ENCODE measurements around the gene INPP4A.
A peak's percentile ranks its signal among the peaks of the same experiment; 100 is the strongest.
"Not testable (repeated sequence)": the region's sequence is repeated elsewhere in the genome, so short reads cannot be mapped to it uniquely, and the experiment has no call there.

Gene INPP4A

DNA sequence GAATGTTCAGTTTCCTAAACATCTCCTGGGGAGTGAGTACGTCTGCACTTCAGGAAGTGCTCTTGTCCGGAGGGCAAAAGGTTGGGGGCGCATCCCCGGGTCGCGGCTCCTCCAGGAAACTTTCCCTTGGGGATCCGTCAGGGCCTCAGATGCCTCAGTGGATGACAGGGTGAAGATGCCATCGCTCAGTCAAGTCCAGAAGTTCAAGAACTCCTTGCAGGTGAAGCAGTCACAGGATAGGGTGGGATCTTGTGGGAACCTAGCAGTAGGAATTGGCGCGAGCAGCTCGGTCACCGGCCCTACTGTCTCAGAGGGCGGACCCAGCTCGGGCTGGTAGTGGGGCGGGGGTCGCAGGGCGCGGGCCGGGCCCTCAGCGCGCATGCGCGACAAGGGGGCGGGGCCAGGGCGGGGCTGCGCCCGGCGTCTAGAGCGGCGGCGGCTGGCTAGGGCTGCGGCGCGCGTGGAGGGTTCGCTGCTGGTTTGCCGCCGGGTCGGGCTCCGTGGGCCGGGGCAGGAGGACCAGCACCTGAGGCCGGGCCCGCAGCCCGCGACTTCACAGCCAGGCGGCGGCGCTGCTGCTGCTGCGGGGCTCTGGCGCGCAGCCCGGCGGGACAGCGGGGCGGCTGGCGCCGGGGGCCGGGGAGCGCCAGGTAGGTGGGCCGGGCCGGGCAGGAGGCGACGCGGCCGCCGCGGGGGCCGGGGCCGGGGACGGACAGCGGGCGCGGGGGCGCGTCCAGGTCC, at the start of gene INPP4A:
Gene INPP4A, plus strand, starts transcription at position 423 of the 741 bp plus-strand sequence. CDS start 75,191 bp downstream, outside the sequence.
- DNase-seq, result peak; percentile 37 to 84

DNA sequence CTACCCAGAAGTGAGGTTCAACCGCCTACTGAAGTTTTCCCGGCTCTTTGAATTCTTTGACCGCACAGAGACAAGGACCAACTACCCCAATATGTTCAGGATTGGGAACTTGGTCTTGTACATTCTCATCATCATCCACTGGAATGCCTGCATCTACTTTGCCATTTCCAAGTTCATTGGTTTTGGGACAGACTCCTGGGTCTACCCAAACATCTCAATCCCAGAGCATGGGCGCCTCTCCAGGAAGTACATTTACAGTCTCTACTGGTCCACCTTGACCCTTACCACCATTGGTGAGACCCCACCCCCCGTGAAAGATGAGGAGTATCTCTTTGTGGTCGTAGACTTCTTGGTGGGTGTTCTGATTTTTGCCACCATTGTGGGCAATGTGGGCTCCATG, 48.7 kb upstream of the INPP4A start:
- DNase-seq, result no peak

DNA sequence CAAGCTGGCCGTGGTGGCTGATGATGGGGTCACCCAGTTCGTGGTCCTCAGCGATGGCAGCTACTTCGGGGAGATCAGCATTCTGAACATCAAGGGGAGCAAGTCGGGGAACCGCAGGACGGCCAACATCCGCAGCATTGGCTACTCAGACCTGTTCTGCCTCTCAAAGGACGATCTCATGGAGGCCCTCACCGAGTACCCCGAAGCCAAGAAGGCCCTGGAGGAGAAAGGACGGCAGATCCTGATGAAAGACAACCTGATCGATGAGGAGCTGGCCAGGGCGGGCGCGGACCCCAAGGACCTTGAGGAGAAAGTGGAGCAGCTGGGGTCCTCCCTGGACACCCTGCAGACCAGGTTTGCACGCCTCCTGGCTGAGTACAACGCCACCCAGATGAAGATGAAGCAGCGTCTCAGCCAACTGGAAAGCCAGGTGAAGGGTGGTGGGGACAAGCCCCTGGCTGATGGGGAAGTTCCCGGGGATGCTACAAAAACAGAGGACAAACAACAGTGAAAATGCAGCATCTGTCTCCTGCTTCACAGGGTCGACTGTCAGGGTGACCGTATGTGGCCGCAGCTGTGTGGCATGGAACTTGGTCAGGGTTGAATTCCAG, 47.8 kb upstream of the INPP4A start:
- DNase-seq, result no peak

DNA sequence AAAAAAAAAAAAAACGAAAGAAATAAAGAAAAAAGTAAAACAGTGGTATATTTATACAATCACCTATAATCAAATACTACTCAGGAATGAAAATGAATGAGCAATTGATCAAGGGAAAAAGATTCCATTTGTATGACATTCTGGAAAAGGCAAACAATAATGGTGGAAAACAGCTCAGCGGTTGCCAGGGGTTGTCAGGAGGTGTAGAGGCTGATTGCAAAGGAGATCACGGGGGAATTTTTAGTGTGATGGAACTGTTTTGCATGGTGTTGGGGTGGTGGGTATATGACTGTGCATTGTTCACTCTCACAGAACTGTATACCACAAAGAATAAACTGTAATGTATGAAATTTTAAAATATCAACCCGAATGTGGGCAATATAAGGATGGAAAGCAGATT, 45.5 kb upstream of the INPP4A start:
- no peak for DNase-seq

DNA sequence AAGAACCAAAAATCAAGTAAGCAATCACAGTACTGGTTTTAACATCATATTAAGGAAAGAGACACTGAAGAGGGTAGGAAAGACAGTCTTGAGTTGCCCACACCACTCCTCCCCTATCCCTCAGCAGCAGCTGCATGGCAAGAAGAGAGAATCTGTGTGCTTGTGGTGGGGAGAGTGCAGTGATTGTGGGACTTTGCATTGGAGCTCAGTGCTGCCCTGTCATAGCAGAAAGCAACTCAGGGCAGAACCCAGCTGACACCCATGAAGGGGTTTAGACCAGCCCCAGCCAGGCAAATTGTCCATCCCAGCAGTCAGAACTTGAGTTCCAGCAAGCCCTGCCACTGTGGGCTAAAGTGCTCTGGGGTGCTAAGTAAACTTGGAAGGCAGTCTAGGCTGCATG, 40.8 kb upstream of the INPP4A start:
- no peak for DNase-seq

DNA sequence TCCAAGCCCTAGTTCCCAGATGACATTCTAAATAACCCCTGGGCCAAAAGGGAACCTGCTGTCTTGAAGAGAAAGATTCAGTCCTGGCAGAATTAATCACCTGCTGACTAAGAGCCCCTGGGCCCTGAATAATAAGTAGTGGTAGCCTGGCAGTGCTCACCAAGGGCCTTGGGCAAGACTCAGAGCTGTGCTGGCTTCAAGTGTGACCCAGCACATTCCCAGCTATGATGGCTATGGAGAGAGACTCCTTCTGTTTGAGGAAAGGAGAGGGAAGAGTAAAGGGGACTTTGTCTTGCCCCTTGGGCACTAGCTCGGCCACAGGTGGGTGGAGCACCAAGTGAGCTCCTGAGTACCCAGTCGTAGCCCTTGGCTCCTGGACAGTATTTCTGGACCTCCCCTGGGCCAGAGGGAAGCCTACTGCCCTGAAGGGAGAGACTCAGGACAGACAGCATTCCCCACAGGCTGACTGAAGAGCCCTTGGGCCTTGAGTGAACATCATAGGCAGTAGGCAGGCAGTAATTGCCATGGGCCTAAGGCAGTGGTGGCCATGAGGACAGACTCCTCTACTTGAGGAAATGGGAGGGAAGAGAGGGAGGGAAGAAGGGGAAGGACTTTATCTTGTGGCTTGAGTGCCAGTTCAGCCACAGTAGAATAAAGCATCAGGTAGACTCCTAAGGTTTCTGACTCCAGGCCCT, 40.0 kb upstream of the INPP4A start:
- DNase-seq, result no peak

DNA sequence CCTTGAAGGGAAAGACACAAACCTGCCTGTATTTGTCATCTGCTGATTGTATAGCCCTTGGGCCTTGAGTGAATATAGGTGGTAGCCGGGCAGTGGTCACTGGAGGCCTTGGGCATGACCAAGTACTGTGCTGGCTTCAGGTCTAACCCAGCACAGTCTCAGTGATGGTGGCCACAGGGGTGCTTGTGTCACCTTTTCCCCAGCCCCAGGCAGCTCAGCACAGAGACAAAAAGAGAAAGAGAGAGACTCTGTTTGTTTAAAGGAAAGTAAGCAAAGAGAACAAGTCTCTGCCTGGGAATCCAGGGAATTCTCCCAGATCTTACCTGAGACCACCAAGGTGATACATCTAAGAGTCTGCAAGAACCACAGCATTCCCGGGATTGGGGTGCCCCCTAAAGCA, 39.4 kb upstream of the INPP4A start:
- no peak for DNase-seq

DNA sequence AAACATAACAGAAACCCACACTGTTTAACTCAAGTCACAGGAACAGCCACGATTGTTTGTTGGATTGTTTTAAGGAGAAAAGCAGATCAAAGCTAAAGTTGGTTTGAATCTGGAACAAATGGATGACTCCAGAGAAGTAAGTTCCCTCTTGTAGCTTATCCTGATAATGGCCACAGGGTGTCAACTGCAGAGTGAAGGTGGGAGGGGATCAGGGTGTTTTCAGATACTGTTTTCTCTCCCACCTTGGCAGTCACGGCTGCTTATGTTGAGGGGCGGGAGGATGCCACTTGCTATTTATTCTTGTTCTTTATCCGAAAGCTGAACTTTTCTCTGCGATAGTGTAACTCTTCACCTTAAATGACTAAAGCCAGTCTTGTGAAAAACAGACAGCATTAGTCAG, 36.5 kb upstream of the INPP4A start:
- no peak for DNase-seq

DNA sequence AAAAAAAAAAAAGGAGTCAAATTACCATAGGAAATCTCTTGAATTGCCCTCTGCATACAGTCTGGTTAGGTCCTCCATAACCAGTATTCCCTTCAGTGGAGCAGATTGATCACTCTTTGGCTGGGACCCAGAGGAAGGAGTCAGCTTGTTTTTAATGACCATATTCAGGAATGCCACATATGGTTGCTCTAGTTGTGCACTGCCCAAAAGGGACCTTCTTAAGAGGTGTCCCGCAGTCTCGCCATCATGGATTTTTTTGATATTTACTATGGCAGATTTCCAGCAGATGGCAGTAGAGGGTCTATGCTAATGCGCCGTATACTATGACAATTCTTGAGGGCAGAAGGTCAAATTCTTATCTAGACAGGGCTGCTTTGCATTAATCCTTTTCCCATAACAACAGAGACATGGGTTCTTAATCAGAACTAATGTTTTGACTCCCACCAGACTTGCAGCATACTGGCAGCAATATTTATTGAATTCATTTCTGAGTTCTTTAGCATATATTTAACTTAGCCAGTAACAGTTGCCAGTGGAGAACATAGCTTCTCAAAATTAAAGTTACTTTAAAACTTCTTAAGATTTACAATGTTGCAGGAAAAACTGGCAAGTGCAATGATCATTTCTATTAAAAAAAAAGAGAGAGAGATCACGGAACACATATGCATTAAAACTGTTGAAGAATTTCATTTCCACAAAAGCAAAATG, 31.8 kb upstream of the INPP4A start:
- DNase-seq, result peak; percentile 6 to 72

DNA sequence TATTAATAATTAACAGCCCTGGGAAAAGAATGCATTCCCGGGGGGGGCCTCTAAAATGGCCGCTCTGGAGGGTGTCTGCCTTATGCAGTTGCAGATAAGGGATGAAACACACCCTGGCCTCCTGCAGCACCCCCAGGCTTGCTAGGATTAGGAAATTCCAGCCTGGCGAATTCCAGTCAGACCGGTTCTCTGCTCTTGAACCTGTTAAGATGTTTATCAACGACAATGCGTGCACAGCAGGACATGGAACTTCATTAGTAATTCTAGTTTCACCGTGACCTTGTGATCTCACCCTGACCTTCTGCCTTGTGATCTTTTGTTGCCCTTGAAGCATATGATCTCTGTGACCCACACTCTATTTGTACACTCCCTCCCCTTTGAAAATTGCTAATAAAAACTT, 30.4 kb upstream of the INPP4A start:
- DNase-seq, result not testable (repeated sequence)

DNA sequence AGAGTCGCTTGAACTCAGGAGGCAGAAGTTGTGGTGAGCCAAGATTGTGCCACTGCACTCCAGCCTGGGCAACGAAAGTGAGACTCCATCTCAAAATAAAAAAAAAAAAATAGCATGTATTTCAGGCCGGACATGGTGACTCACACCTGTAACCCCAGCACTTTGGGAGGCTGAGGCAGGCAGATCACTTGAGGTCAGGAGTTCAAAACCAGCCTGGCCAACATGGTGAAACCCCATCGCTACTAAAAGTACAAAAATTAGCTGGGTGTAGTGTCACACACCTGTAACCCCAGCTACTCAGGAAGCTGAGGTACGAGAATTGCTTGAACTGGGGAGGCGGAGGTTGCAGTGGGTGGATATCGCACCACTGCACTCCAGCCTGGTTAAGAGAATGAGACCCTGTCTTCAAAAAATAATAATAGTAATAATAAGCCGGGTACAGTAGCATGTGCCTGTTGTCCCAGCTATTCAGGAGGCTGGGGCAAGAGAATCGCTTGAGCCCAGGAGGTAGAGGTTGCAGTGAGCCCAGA, 28.9 kb upstream of the INPP4A start:
- not testable (repeated sequence) for DNase-seq

DNA sequence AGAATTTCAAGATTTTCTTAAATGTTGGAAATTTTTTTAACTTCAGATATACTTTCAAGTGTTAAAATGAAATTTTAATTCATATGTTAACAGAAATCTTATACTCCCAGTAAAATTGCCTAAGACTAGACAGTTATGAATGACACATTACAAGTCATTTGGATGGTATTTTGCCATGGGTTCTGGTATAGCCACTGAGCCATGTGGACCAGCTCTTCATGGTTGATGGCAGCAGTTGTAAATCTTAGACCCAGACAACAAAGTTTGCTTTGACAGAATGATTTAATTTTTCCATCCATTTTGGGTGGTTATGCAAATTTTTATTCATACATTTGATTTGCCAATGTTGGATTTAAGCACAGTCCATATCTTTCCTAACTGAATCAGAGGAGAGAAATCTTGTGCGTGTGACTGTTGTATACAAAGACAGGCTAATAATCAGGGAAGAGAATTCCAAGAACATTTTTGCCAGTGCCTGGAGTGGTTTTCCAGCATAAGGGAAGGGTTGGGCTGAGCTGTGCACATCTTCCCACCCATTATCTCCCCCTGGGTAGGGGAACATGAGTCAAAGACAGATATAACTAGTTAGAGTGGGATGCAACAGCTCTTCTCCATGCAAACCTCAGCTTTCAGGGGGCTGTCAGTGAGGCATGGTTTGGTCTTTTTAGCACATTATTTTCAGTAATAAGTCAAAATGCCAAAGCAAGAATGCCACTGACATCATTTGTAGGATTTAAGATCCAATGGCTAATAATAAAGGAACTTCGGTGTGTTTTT, 28.1 kb upstream of the INPP4A start:
- DNase-seq, result no peak

DNA sequence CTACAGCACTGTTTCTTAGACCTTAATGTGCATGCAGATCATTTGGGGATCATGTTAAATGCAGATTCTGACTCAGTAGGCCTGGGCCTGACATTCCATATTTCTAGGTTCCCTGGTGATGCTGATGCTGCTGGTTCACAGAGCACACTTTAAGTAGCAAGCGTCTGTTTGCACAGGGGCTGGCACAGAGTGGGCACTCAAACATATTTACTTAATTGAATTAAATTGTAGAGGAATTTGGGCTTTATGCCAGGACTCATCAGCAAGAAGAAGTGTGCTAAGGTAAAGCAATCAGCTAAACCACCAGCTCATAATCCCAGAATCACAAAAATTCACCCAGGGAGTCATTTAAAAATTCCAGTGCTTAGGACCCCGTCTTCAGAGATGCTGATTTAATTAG, 25.1 kb upstream of the INPP4A start:
- no peak for DNase-seq

DNA sequence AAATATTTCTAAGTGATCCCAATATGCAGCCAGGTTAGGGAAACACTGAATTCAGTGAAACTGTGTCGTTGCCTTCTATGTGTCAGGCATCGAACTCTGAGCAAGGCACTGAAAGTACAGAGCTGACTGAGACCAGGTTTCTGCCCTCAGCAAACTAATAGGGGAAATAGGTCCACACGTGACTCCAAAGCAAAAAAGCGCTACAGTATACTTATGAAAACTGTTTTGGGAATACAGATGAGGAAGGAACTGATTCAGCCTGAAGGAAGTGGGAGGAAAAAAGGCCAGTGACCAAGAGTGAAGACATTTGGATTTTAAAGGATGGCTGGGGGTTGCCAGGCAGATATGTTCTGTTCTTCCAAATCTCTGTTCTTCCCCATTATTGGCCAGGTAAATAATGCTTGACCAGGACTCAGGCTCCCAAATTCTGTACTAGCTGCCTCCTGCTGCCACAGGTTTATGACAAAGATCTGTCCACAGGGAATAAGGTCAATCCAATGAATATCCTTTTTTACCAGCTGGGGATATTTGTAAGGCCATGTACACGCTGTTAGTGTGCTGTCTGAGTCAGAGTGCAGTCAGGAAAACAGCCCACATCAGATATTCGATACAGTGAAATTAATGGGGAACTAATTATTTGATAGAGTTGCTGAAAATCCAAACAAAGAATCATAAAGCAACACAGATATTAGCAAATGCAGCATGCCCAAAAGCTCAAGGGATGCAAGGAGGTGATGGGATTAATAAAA, 24.5 kb upstream of the INPP4A start:
- DNase-seq, result no peak

DNA sequence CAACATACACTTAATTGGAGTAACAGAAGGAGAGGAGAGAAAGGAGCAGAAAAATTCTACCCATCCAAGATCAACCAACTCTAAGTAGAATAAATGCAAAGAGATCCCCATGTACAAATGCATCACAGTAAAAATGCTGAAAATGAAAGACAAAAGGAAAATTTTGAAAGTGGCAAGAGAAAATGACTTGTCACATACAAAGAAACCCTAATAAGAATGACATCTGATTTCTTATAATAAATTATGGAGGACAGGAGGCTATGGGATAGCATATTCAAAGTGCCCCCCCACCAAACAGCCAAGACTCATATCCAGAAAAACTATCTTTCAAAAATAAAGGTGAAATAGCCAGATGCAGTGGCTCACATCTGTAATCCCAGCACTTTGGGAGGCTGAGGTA, 22.2 kb upstream of the INPP4A start:
- no peak for DNase-seq

DNA sequence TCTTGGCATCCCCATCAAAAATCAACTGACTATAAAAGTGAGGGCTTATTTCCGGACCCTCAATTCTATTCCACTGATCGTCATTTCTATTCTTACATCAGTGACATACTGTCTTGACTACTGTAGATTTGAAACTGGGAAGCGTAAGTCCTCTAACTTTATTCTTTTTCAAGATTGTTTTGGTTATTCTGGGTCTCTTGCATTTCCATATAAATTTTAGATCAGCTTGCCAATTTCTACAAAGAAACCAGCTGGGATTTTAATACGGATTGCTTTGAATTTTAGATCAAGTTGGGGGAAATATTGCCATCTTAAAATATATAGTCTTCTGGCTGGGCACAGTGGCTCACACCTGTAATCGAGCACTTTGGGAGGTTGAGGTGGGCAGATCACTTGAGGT, 17.9 kb upstream of the INPP4A start:
- DNase-seq, result no peak

DNA sequence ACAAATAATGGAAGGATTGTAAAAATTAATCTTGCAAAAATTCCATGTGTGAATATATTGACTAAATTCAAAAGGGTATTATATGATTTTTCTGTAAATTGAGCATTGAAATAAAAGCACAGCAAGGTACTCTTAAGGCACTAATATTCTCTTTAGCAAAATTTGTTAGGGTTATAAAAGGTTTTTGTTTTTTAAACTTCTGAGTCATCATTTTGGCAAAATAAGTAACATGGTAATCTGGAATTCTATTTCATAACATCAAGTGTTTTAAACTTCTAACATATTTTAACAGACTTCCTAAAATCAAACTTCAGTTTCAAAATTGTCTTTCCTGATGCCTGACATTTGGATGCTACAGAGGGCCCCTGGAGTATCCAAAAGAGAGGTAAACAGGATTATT, 12.5 kb upstream of the INPP4A start:
- no peak for DNase-seq

DNA sequence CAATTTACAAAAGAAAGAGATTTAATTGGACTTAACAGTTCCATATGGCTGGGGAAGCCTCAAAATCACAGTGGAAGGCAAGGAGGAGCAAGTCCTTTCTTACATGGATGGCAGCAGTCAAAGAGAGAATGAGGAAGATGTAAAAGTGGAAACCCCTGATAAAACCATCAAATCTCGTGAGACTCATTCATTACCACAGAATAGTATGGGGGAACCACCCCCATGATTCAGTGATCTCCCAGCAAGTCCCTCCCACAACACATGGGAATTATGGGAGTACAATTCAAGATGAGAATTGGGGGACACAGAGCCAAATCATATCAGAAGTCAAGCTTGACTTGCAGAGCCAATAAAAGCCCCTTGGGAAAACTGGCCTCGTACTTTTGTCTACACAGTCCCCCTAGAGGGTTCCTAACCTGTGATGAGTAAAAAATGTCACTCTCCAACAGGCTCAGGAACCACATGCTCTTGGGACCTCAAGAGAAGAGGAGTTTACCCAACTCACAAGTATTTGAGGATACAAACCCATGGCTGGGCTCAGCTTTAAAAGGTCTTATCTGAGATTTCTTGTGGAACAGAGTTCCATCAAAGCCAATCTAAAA, 11.2 kb upstream of the INPP4A start:
- no peak for DNase-seq

DNA sequence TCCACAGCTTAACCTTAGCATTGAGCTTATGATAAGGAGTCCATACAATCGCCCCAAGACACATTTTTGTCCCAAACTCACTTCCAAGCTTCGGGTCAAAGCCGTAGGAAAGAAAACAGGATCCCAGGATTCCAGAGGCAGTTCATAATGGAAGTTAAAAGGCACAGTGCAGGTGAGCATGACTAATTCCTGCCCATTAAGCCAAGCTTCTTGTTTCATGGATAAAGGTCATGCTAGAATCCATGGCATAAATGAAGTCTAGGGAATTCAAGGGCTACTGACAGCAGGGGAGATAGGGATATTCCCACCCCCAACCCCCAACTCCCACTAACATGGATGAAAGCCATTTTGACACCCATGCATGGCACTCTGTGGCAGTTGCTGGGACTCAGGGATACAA, 10.2 kb upstream of the INPP4A start:
- DNase-seq, result no peak

DNA sequence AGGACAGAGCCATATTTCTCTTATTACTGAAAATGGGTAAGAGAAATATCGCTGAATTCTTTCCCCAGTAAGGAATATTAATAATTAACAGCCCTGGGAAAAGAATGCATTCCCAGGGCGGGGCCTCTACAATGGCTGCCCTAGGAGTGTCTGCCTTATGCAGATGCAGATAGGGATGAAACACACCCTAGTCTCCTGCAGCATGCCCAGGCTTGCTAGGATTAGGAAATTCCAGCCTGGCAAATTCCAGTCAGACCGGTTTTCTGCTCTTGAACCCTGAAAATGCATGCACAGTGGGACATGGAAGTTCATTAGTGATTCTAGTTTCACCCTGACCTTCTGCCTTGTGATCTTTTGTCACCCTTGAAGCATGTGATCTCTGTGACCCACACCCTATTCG, 9.0 kb upstream of the INPP4A start:
- not testable (repeated sequence) for DNase-seq

DNA sequence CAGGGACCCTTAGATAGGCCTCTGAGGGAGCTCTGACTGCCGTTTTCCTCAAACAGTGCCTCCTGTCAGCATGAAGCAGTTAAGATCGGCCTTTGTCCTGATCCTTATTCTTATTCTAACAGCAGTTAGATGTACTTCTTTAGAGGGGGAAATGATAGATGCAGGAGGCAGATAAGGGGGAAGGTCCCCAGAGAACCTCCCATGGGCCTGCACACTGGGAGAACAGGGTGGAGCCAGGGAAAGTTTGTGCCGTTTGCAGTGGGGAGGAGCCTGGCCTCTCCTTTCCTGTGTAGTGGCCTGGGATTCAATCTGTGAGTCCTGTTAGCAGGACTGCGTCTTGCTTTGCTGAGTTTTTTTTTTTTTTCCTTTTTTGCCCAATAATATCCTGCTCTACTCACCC, 7.9 kb upstream of the INPP4A start:
- DNase-seq, result no peak

All from SW 1271 (cell line).